Peyer's patch (tissue), 4 donors: Measurements from ENCODE around the gene FOXK1.

Source experiments
- CTCF ChIP-seq, 6 experiments: fragments of 450-650 bp in 4 of 6; fragments of 200-600 bp in 2 of 6; sonication (generic) in 1 of 6; IDR thresholded peaks; one replicate each; pipeline ENCODE4 v1.5.1; 2017 to 2019; ENCODE audit warnings: antibody characterized with exemption in 6 of 6, mild to moderate bottlenecking in 3 of 6, moderate library complexity in 1 of 6
- POLR2A ChIP-seq, 2 donors: fragments of 450-650 bp; IDR thresholded peaks; one replicate each; pipeline ENCODE4 v1.5.1; 2017; ENCODE audit warnings: antibody characterized with exemption in 2 of 2, mild to moderate bottlenecking in 2 of 2, moderate library complexity in 2 of 2

GRCh38 chr7:4663239-4664018 is 18.7 kb upstream of the FOXK1 start:
- TF ChIP-seq CTCF (IDR thresholded peaks at IDR 0.05) (no peak), POLR2A (IDR thresholded peaks at IDR 0.05) (no peak)
